Panc1 (cell line): ENCODE measurements around the gene CHRNG. TPM values are rescaled to one million over a fixed set of nuclear protein-coding genes. Genes with fewer than 3 reads are reported as not detected.

Experiments
- ATAC-seq: fragments of 200-7000 bp; cut with Tn5 transposase; 2 replicates; pipeline ENCODE4 v1.9.1; 2020; ENCODE audit warnings: mild to moderate bottlenecking, moderate library complexity
- BruUV-seq: library from RNA; stranded (reverse); fragments of 400-500 nt; replicated peaks from 2 replicates; lab custom pipeline; 2021; lab: Mats Ljungman, UMichigan
- CTCF ChIA-PET: fragments of 300-600 bp; sonication (Branson Sonifier 250); formaldehyde crosslinking; loops from one replicate; lab custom pipeline; 2022; ENCODE audit warnings: antibody characterized with exemption; lab: Charles Lee
- POLR2A ChIA-PET: fragments of 300-600 bp; sonication (Branson Sonifier 250); formaldehyde crosslinking; loops from one replicate; lab custom pipeline; 2022; ENCODE audit warnings: antibody characterized with exemption; lab: Charles Lee
- DNase-seq: peaks from one replicate; pipeline ENCODE4 v3.0.0-alpha.2; 2010; ENCODE audit warnings: low read depth, low spot score
- H3K27ac ChIP-seq: 2 replicates; pipeline ENCODE4 v1.5.1; 2011; ENCODE audit warnings: mild to moderate bottlenecking, low read length, inconsistent platforms
- H3K27me3 ChIP-seq: fragments of 200-500 bp; sonication (Bioruptor generic); 2 replicates; pipeline ENCODE4 v1.6.0; 2014; ENCODE audit warnings: low read length, inconsistent platforms; ENCODE audit not compliant: control insufficient read depth, insufficient read depth
- H3K36me3 ChIP-seq: fragments of 200-500 bp; sonication (Bioruptor generic); 2 replicates; pipeline ENCODE4 v1.5.1; 2014; ENCODE audit warnings: inconsistent platforms, mild to moderate bottlenecking, low read length, moderate library complexity; ENCODE audit not compliant: control insufficient read depth, insufficient read depth
- H3K4me1 ChIP-seq: 2 replicates; pipeline ENCODE4 v1.5.1; 2011; ENCODE audit warnings: inconsistent platforms, mild to moderate bottlenecking, low read length, moderate library complexity; ENCODE audit not compliant: control insufficient read depth, insufficient read depth
- H3K4me3 ChIP-seq, 2 experiments: 2 replicates each; pipeline ENCODE4 v1.5.1; 2011 to 2012; ENCODE audit warnings: low read depth in 2 of 2, low read length in 2 of 2, mild to moderate bottlenecking in 2 of 2, inconsistent platforms in 1 of 2, moderate library complexity in 1 of 2
- H3K9me3 ChIP-seq: fragments of 200-500 bp; sonication (Bioruptor generic); 2 replicates; pipeline ENCODE4 v1.5.1; 2014; ENCODE audit warnings: low read depth, mild to moderate bottlenecking, inconsistent platforms, low read length, moderate library complexity; ENCODE audit not compliant: control insufficient read depth, insufficient read depth
- POLR2AphosphoS5 ChIP-seq: IDR thresholded peaks from 2 replicates; pipeline ENCODE4 v1.6.1; 2012; ENCODE audit warnings: mild to moderate bottlenecking, low read depth, low read length, moderate library complexity
- SIN3A ChIP-seq: IDR thresholded peaks from 2 replicates; pipeline ENCODE4 v1.6.1; 2012; ENCODE audit warnings: low read depth, mild to moderate bottlenecking, low read length, moderate library complexity, borderline replicate concordance; ENCODE audit not compliant: insufficient read depth
- TCF7L2 ChIP-seq: IDR thresholded peaks from 2 replicates; pipeline ENCODE4 v1.6.1; 2011; ENCODE audit warnings: mild to moderate bottlenecking, low read depth, low read length, inconsistent platforms
- in situ Hi-C: cut with HindIII; loops from 2 replicates; pipeline ENCODE4 v1.10.0; 2016; ENCODE audit warnings: low sequenced_read_pairs, low pct_unique_long_range_greater_than_20kb
- intact Hi-C: fragments of 100-400 bp; cut with micrococcal nuclease; formaldehyde crosslinking; loops from one replicate; pipeline ENCODE4 v1.10.0; 2022; ENCODE audit not compliant: unreplicated experiment
- total RNA-seq: library from RNA; stranded (reverse); gene quantifications from one replicate; pipeline ENCODE4 v1.2.1, GENCODE V29; 2021; ENCODE audit not compliant: unreplicated experiment
- TF ChIP-seq, protein P1 (sequence below): fragments of 450-650 bp; IDR thresholded peaks from 2 replicates; pipeline ENCODE4 v1.5.1; 2017; ENCODE audit warnings: mild to moderate bottlenecking
- TF ChIP-seq, protein P2 (sequence below), 2 experiments: IDR thresholded peaks; 2 replicates each; pipeline ENCODE4 v1.6.1; 2011 to 2012; ENCODE audit warnings: low read depth in 2 of 2, control low read depth in 1 of 2, low read length in 1 of 2, mild to moderate bottlenecking in 1 of 2, moderate library complexity in 1 of 2; ENCODE audit not compliant: insufficient read depth in 1 of 2

Gene CHRNG
- total RNA-seq, 1 experiment from 2014 or later, result not detected

- ChIA-PET CTCF (no interaction called here), POLR2A (no interaction called here)
- Histone ChIP-seq H3K4me1 (no peaks in the 10 kb centered on the region), H3K9me3 (no peaks in the 10 kb centered on the region), H3K4me3 (no peak overlapping the region), H3K27me3 (no peaks in the 10 kb centered on the region), H3K27ac (no peak overlapping the region), H3K36me3 (no peaks in the 10 kb centered on the region)
- TF ChIP-seq, protein P1, sequence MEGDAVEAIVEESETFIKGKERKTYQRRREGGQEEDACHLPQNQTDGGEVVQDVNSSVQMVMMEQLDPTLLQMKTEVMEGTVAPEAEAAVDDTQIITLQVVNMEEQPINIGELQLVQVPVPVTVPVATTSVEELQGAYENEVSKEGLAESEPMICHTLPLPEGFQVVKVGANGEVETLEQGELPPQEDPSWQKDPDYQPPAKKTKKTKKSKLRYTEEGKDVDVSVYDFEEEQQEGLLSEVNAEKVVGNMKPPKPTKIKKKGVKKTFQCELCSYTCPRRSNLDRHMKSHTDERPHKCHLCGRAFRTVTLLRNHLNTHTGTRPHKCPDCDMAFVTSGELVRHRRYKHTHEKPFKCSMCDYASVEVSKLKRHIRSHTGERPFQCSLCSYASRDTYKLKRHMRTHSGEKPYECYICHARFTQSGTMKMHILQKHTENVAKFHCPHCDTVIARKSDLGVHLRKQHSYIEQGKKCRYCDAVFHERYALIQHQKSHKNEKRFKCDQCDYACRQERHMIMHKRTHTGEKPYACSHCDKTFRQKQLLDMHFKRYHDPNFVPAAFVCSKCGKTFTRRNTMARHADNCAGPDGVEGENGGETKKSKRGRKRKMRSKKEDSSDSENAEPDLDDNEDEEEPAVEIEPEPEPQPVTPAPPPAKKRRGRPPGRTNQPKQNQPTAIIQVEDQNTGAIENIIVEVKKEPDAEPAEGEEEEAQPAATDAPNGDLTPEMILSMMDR, result no peak
- TF ChIP-seq, protein P2, sequence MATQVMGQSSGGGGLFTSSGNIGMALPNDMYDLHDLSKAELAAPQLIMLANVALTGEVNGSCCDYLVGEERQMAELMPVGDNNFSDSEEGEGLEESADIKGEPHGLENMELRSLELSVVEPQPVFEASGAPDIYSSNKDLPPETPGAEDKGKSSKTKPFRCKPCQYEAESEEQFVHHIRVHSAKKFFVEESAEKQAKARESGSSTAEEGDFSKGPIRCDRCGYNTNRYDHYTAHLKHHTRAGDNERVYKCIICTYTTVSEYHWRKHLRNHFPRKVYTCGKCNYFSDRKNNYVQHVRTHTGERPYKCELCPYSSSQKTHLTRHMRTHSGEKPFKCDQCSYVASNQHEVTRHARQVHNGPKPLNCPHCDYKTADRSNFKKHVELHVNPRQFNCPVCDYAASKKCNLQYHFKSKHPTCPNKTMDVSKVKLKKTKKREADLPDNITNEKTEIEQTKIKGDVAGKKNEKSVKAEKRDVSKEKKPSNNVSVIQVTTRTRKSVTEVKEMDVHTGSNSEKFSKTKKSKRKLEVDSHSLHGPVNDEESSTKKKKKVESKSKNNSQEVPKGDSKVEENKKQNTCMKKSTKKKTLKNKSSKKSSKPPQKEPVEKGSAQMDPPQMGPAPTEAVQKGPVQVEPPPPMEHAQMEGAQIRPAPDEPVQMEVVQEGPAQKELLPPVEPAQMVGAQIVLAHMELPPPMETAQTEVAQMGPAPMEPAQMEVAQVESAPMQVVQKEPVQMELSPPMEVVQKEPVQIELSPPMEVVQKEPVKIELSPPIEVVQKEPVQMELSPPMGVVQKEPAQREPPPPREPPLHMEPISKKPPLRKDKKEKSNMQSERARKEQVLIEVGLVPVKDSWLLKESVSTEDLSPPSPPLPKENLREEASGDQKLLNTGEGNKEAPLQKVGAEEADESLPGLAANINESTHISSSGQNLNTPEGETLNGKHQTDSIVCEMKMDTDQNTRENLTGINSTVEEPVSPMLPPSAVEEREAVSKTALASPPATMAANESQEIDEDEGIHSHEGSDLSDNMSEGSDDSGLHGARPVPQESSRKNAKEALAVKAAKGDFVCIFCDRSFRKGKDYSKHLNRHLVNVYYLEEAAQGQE (IDR thresholded peaks at IDR 0.05; ENCODE audit: insufficient read depth in 1 of 2, low read depth in 2 of 2, low read length in 1 of 2), result no peak
- TF ChIP-seq SIN3A (no peak), POLR2AphosphoS5 (no peak), TCF7L2 (no peak)
- intact Hi-C loops (loop anchor here (10.0 kb wide), 2 partner anchors 185 to 625 kb away; no protein-coding TSS in a partner anchor), in situ Hi-C loops (no loop called here)
- BruUV-seq, result no TSS peak
- DNase-seq, result no peak
- ATAC-seq, result no peak
These were observed 9.5 kb upstream of the CHRNG start for GRCh38 chr2:232529806-232530547.

GRCh38 chr2:232530626-232531260, 8.7 kb upstream of the CHRNG start:
- H3K4me3 ChIP-seq, result no peak overlapping the region
- in situ Hi-C loops, result no loop called here
- TF ChIP-seq POLR2AphosphoS5, result no peak

More at GRCh38 chr2:232530626-232531260, 8.7 kb upstream of the CHRNG start:
- DNase-seq (no peak), ATAC-seq (no peak)
- no peaks in the 10 kb centered on the region for H3K9me3 ChIP-seq
- H3K4me1 ChIP-seq, result no peaks in the 10 kb centered on the region
- POLR2A ChIA-PET, result no interaction called here
- CTCF ChIA-PET, result no interaction called here
- H3K27me3 ChIP-seq, result no peaks in the 10 kb centered on the region
- no peaks in the 10 kb centered on the region for H3K36me3 ChIP-seq
- H3K27ac ChIP-seq, result no peak overlapping the region
- no TSS peak for BruUV-seq
- intact Hi-C loops, result no loop called here
